ENCODE data around the gene CLEC9A. TPM values are rescaled to one million over a fixed set of nuclear protein-coding genes. Genes with fewer than 3 reads are reported as not detected.

CLEC9A gene
- total and polyA plus RNA-seq, 9 of the 15 experiments (the other 6 are each of a cell fraction or from before 2014, with no cell fraction given), result not detected

- H2AFZ ChIP-seq (ENCODE audit: low read depth, low read length), result no peak overlapping the region
- ATAC-seq, result no peak
- no peaks in the 10 kb centered on the region for H3K9me3 ChIP-seq (replicated peaks; ENCODE audit: control insufficient read depth, insufficient read depth, low read depth, low read length)
- no peak overlapping the region for H3K27ac ChIP-seq (ENCODE audit: extremely low read depth, low read depth, low read length)
- H4K20me1 ChIP-seq (replicated peaks; ENCODE audit: control insufficient read depth, insufficient read depth, low read length), result no peaks in the 10 kb centered on the region
- WGBS (ENCODE audit: insufficient coverage, low coverage, missing lambda C conversion rate), result 2% methylated on average over 4 of the region's 4 CpGs
- no peaks in the 10 kb centered on the region for H3K27me3 ChIP-seq (ENCODE audit: control insufficient read depth in 2 of 2, insufficient read depth in 2 of 2, low read length in 2 of 2)
- H3K4me3 ChIP-seq, result no peak overlapping the region
- intact Hi-C loops (cut with micrococcal nuclease) (loop anchor here (10.0 kb wide), 1 partner anchor 57 kb away; the partner anchor contains the start of gene CLEC2A), in situ Hi-C loops (cut with MboI) (no loop called here)
- no peak for FAIRE-seq
- H3K9ac ChIP-seq (ENCODE audit: insufficient read depth in 1 of 2, low read depth in 2 of 2, low read length in 2 of 2), result no peak overlapping the region
- TF ChIP-seq ZMIZ1 (IDR thresholded peaks at IDR 0.05; ENCODE audit: low read depth in 2 of 2, low read length in 2 of 2), result no peak
- no peak for TF ChIP-seq BDP1 (IDR thresholded peaks at IDR 0.05; ENCODE audit: insufficient read depth, insufficient read length)
- TF ChIP-seq ZBTB8A (IDR thresholded peaks at IDR 0.05; ENCODE audit: partially characterized antibody), result no peak
- H3K36me3 ChIP-seq (ENCODE audit: control insufficient read depth, insufficient read depth, low read length), result no peaks in the 10 kb centered on the region
- H3K4me2 ChIP-seq (ENCODE audit: insufficient read depth, low read length), result no peak overlapping the region
- POLR2A ChIA-PET, result no interaction called here
- H3K79me2 ChIP-seq (ENCODE audit: control insufficient read depth, insufficient read depth, low read length), result no peaks in the 10 kb centered on the region
- H3K9me1 ChIP-seq (ENCODE audit: control insufficient read depth, insufficient read depth, low read length), result no peaks in the 10 kb centered on the region
- no TSS peak for BruUV-seq (replicated peaks)
- DNase-seq (ENCODE audit: extremely low read depth in 1 of 4, low spot score in 3 of 4), result no peak
- CTCF ChIA-PET (ENCODE audit: low intra/inter-chr PET ratio), result no interaction called here
- no peaks in the 10 kb centered on the region for H3K4me1 ChIP-seq (replicated peaks in 1 of 2; ENCODE audit: control insufficient read depth in 2 of 2, insufficient read depth in 2 of 2, low read length in 2 of 2)
Observed at GRCh38 chr12:9992296-9992695, 38.2 kb upstream of the CLEC9A start.
